ENCODE data around the gene MAB21L4. TPM values are rescaled to one million over a fixed set of nuclear protein-coding genes. Genes with fewer than 3 reads are reported as not detected.

Gene MAB21L4
- total and polyA plus RNA-seq, 12 donors, result 0.10 to 0.32 TPM; not detected in 10

DNA sequence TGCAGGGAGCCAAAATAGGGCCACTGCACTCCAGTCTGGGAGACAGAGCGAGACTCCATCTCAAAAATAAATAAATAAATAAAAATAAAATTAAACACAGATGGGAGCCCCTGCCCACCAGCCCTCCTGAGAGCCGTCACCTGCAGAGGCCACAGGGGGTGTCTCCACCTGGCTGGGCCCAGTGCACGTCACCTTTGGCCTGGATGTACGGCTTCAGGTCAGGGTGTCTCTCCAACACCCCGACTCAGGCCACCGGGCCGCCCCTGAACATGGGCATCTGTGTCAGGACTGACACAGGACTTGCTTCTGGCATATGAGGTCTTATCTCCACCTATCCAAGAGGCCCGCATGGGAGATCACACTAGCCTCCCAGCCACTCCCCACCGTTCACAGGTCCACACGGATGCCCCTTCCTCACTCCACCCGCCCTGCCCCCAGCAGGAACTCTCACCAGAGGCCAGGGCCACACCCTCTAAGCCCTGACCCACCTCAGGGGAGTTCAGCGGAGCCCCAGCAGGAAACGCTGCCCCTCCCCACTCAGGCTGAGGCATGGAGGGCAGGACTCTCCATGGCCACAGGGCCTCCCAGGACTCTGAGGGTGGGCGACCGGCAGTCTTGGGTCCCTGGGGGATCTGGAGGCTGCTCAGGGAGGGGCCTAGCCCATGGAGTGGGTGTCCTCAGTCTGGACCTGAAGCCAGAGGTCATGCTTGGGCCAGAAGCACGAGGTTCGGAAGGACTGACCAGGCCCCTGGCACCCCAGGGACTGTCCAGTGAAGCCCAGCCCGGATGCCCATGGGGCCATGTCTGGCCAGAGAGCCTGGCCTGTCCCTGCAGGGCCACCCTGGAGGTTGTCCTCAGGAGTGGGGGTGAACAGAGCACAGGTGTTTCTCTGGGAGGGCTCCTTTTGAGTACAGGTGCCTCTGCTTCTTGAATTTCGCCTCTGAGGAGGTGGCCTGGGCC, 8.5 kb upstream of the MAB21L4 start:
- intact Hi-C loops (cut with DNase I), result no loop called here
- no peak for TF ChIP-seq POLR2A (IDR thresholded peaks at IDR 0.05)
- TF ChIP-seq CTCF (IDR thresholded peaks at IDR 0.05), result no peak
- WGBS, 4 donors, result 84 to 89% (median 86%) methylated on average over 12 to 19 of the region's 19 CpGs
- H3K27ac ChIP-seq, result no peak overlapping the region
- no peaks in the 10 kb centered on the region for H3K4me1 ChIP-seq (replicated peaks in 1 of 2)
- no peak overlapping the region for H3K4me3 ChIP-seq
- no peaks in the 10 kb centered on the region for H3K27me3 ChIP-seq
- H3K9me3 ChIP-seq (replicated peaks in 1 of 3), result no peaks in the 10 kb centered on the region
- no peaks in the 10 kb centered on the region for H3K36me3 ChIP-seq (replicated peaks in 1 of 2)
- DNase-seq, result no peak

GRCh38 chr2:240903191-240904060, 7.5 kb upstream of the MAB21L4 start:
- TF ChIP-seq POLR2A (IDR thresholded peaks at IDR 0.05), result no peak
- TF ChIP-seq CTCF (IDR thresholded peaks at IDR 0.05), result no peak
- Histone ChIP-seq H3K27me3 (no peaks in the 10 kb centered on the region), H3K27ac (no peak overlapping the region), H3K9me3 (replicated peaks in 1 of 3) (no peaks in the 10 kb centered on the region), H3K4me3 (no peak overlapping the region), H3K4me1 (replicated peaks in 1 of 2) (peaks cover 0 to 5% of the 10 kb centered on the region in 2 donors), H3K36me3 (replicated peaks in 1 of 2) (no peaks in the 10 kb centered on the region)
- intact Hi-C loops (cut with DNase I), result no loop called here
- WGBS, 4 donors, result 89 to 96% (median 95%) methylated on average over 20 to 34 of the region's 34 CpGs
- no peak for DNase-seq

DNA sequence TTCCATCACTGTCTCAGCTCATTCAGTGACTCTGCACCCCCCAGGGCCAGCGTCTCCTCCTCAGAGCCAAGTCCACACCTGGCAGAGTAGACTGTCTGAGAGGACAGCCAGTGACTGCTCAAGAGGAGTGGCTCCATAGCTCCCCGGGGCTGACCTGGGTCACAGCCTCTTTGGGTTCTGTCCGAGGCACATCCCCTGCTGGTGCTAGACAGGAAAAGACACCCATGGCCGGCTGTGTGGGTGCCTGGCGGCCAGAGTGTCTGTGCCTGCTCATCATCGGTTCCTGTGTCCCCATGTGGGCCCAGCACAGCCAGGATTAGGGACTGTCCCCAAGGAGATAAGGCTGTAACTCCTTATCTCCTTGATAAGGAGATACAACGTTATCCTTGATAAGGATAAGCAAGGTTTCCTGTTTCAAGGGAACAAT, 6.7 kb upstream of the MAB21L4 start:
- H3K36me3 ChIP-seq (replicated peaks in 1 of 2), result no peaks in the 10 kb centered on the region
- no peak overlapping the region for H3K27ac ChIP-seq
- TF ChIP-seq POLR2A (IDR thresholded peaks at IDR 0.05), result no peak
- TF ChIP-seq CTCF (IDR thresholded peaks at IDR 0.05), result no peak
- no peak overlapping the region for H3K4me3 ChIP-seq
- DNase-seq, result peak in 4 of 7 donors; percentile 41 to 63 (median 50)
- 27 to 45% (median 28%) methylated on average over 1 to 7 of the region's 7 CpGs for WGBS, 4 donors
- no peaks in the 10 kb centered on the region for H3K9me3 ChIP-seq (replicated peaks in 1 of 3)
- intact Hi-C loops (cut with DNase I), result no loop called here
- no peaks in the 10 kb centered on the region for H3K27me3 ChIP-seq
- H3K4me1 ChIP-seq (replicated peaks in 1 of 2), result peaks cover 0 to 5% of the 10 kb centered on the region in 2 donors
